ENCODE data around the gene PCDHGB3. TPM values are rescaled to one million over a fixed set of nuclear protein-coding genes. Genes with fewer than 3 reads are reported as not detected.

The PCDHGB3 gene
- total RNA-seq, 1 experiment from 2014 or later: 0.12 TPM

DNA sequence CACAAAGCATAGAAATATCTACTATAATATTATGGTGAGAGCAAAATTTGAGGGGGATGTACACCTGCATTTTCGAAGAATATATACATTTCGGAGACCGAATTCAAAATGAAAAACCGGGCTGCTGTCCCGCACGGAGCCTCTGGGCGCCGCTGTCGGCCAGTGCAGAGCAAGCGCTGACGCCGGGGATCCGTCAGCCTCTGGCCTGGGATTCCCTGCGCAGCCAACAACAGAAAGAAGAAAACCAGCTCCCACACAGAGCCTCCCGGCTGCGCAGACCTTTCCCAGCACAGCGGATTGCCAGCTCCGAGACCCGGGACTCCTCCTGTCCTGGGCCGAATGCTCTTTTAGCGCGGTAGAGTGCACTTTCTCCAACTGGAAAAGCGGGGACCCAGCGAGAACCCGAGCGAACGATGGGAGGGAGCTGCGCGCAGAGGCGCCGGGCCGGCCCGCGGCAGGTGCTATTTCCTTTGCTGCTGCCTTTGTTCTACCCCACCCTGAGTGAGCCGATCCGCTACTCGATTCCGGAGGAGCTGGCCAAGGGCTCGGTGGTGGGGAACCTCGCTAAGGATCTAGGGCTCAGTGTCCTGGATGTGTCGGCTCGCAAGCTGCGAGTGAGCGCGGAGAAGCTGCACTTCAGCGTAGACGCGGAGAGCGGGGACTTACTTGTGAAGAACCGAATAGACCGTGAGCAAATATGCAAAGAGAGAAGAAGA lies 37.9 kb downstream of the PCDHGB3 start, which contains the start of gene PCDHGB6:
TSS of gene PCDHGB6 (plus strand) at position 232 of the 716 bp plus-strand sequence. CDS start at position 414, 182 bp downstream.

DNA sequence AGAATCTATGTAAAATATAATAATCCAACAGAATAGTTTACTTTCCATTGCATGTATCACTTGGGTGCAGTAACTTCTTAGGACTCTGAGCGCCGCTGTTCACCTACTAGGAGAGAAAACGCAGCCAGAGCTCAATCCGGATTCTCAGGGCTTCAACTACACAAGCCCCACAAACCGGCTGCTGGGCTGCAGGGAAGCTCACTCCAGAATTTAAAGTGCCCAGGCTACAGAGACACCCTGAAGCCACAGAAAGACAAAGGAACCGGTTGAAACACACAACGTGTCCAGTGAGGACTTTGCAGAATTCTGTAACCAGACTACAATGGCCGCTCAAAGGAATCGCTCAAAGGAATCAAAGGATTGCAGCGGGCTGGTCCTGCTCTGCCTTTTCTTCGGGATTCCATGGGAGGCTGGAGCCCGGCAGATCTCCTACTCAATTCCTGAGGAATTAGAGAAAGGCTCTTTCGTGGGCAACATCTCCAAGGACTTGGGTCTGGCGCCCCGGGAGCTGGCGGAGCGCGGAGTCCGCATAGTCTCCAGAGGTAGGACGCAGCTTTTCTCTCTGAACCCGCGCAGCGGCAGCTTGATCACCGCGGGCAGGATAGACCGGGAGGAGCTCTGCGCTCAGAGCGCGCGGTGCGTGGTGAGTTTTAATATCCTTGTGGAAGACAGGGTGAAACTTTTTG lies 43.0 kb downstream of the PCDHGB3 start, which contains the start of gene PCDHGA10:
TSS of gene PCDHGA10 (plus strand) at position 134 of the 686 bp plus-strand sequence. CDS start at position 323, 189 bp downstream.

DNA sequence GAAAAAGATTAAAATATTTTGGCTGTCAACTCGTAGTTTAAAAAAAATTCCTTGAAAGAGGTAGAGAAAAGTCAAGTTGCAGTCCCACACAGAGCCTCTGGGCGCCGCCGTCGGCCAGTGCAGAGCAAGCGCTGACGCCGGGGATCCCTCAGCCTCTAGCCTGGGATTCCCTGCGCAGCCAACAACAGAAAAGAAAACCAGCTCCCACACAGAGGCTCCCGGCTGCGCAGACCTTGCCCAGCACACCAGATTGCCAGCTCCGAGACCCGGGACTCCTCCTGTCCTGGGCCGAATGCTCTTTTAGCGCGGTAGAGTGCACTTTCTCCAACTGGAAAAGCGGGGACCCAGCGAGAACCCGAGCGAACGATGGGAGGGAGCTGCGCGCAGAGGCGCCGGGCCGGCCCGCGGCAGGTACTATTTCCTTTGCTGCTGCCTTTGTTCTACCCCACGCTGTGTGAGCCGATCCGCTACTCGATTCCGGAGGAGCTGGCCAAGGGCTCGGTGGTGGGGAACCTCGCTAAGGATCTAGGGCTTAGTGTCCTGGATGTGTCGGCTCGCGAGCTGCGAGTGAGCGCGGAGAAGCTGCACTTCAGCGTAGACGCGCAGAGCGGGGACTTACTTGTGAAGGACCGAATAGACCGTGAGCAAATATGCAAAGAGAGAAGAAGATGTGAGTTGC lies 47.6 kb downstream of the PCDHGB3 start, which contains the start of gene PCDHGB7:
TSS of gene PCDHGB7 (plus strand) at position 184 of the 679 bp plus-strand sequence. CDS start at position 367, 183 bp downstream.

DNA sequence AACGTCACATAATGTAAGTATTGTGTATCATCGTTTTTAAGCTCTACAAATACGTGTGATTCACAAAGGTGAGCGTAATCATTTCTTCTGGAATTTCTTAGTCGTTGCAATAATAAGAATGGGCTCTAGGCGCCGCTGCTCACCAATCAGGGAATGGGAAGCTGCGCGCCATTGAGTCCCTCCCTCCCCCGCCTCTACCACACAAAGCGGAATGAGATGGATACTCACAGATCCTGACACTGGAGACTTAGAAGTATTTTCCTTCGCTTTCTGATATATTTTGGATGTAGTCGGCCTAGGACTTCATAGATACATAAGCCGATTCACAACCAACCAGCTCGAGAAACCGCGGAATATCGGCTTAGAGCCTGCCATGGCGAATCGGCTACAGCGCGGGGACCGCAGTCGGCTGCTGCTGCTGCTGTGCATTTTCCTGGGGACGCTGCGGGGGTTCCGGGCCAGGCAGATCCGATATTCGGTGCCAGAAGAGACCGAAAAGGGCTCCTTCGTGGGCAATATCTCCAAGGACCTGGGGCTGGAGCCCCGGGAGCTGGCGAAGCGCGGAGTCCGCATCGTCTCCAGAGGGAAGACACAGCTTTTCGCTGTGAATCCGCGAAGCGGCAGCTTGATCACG lies 50.9 kb downstream of the PCDHGB3 start, which contains the start of gene PCDHGA11:
TSS of gene PCDHGA11 (plus strand) at position 197 of the 634 bp plus-strand sequence. CDS start at position 374, 177 bp downstream.

Other genes starting within 250 kb of the PCDHGB3 start
- gene PCDHB4, start 248.4 kb upstream of the PCDHGB3 start, total RNA-seq (2022; extraction: Qiagen RNA extraction): 0.02 to 0.12 TPM (median 0.02 TPM) in 3 of 5 replicates, not detected in the others
- 1.1 to 1.6 TPM (median 1.4 TPM) in 5 replicates for gene PCDHB5, start 235.0 kb upstream of the PCDHGB3 start, total RNA-seq (2022; extraction: Qiagen RNA extraction)
- gene PCDHB6, start 220.2 kb upstream of the PCDHGB3 start, total RNA-seq (2022; extraction: Qiagen RNA extraction): 0.74 to 1.2 TPM (median 0.88 TPM) in 5 replicates
- gene PCDHB7, start 197.6 kb upstream of the PCDHGB3 start, total RNA-seq (2022; extraction: Qiagen RNA extraction): 0.02 TPM in 1 of 5 replicates, not detected in the others
- 0.15 to 0.41 TPM (median 0.29 TPM) in 5 replicates for gene PCDHB8, start 192.5 kb upstream of the PCDHGB3 start, total RNA-seq (2022; extraction: Qiagen RNA extraction)
- gene PCDHB16, start 187.9 kb upstream of the PCDHGB3 start, total RNA-seq (2022; extraction: Qiagen RNA extraction): 0.05 to 0.15 TPM (median 0.09 TPM) in 5 replicates
- gene PCDHB9, start 183.1 kb upstream of the PCDHGB3 start, total RNA-seq (2022; extraction: Qiagen RNA extraction): 0.02 to 0.07 TPM in 2 of 5 replicates, not detected in the others
- 0.06 to 0.08 TPM (median 0.07 TPM) in 3 of 5 replicates, not detected in the others for gene PCDHB10, start 177.9 kb upstream of the PCDHGB3 start, total RNA-seq (2022; extraction: Qiagen RNA extraction)
- gene PCDHB11, start 170.6 kb upstream of the PCDHGB3 start, total RNA-seq (2022; extraction: Qiagen RNA extraction): 0.07 to 0.08 TPM (median 0.07 TPM) in 4 of 5 replicates, not detected in the other
- 0.03 to 0.05 TPM in 2 of 5 replicates, not detected in the others for gene PCDHB12, start 161.5 kb upstream of the PCDHGB3 start, total RNA-seq (2022; extraction: Qiagen RNA extraction)
- gene PCDHB13, start 156.3 kb upstream of the PCDHGB3 start, total RNA-seq (2022; extraction: Qiagen RNA extraction): 0.04 to 0.09 TPM (median 0.07 TPM) in 5 replicates
- gene PCDHB14, start 146.9 kb upstream of the PCDHGB3 start, total RNA-seq (2022; extraction: Qiagen RNA extraction): 0.01 to 0.09 TPM (median 0.06 TPM) in 5 replicates
- gene PCDHB15, start 124.8 kb upstream of the PCDHGB3 start, total RNA-seq (2022; extraction: Qiagen RNA extraction): 0.05 to 0.16 TPM (median 0.05 TPM) in 5 replicates
- gene SLC25A2, start 66.2 kb upstream of the PCDHGB3 start, total RNA-seq (2022; extraction: Qiagen RNA extraction): not detected in 5 replicates
- 61.8 to 74.9 TPM (median 70.3 TPM) in 5 replicates for gene TAF7, start 49.5 kb upstream of the PCDHGB3 start, total RNA-seq (2022; extraction: Qiagen RNA extraction)
- gene PCDHGA1, start 39.7 kb upstream of the PCDHGB3 start, total RNA-seq (2022; extraction: Qiagen RNA extraction): 0.22 to 0.32 TPM (median 0.26 TPM) in 5 replicates
- 0.46 to 0.83 TPM (median 0.69 TPM) in 5 replicates for gene PCDHGA2, start 31.5 kb upstream of the PCDHGB3 start, total RNA-seq (2022; extraction: Qiagen RNA extraction)
- gene PCDHGA3, start 26.4 kb upstream of the PCDHGB3 start, total RNA-seq (2022; extraction: Qiagen RNA extraction): 0.02 to 0.05 TPM (median 0.03 TPM) in 4 of 5 replicates, not detected in the other
- gene PCDHGB1, start 20.1 kb upstream of the PCDHGB3 start, total RNA-seq (2022; extraction: Qiagen RNA extraction): 1.5 to 2.2 TPM (median 1.8 TPM) in 5 replicates
- gene PCDHGA4, start 15.2 kb upstream of the PCDHGB3 start, total RNA-seq (2022; extraction: Qiagen RNA extraction): 0.08 to 0.21 TPM (median 0.14 TPM) in 5 replicates
- 0.05 to 0.16 TPM (median 0.11 TPM) in 5 replicates for gene PCDHGB2, start 10.2 kb upstream of the PCDHGB3 start, total RNA-seq (2022; extraction: Qiagen RNA extraction)
- 0.09 to 0.21 TPM (median 0.15 TPM) in 5 replicates for gene PCDHGA5, start 6.1 kb upstream of the PCDHGB3 start, total RNA-seq (2022; extraction: Qiagen RNA extraction)
- 0.12 to 0.32 TPM (median 0.29 TPM) in 5 replicates for gene PCDHGA6, start 3.6 kb downstream of the PCDHGB3 start, total RNA-seq (2022; extraction: Qiagen RNA extraction)
- gene PCDHGA7, start 12.5 kb downstream of the PCDHGB3 start, total RNA-seq (2022; extraction: Qiagen RNA extraction): 0.73 to 1.1 TPM (median 0.95 TPM) in 5 replicates
- 0.50 to 1.2 TPM (median 0.97 TPM) in 5 replicates for gene PCDHGB4, start 17.5 kb downstream of the PCDHGB3 start, total RNA-seq (2022; extraction: Qiagen RNA extraction)
- gene PCDHGA8, start 22.4 kb downstream of the PCDHGB3 start, total RNA-seq (2022; extraction: Qiagen RNA extraction): 0.03 to 0.05 TPM (median 0.04 TPM) in 3 of 5 replicates, not detected in the others
- gene PCDHGB5, start 27.7 kb downstream of the PCDHGB3 start, total RNA-seq (2022; extraction: Qiagen RNA extraction): 2.0 to 2.7 TPM (median 2.5 TPM) in 5 replicates
- 0.04 to 0.07 TPM (median 0.05 TPM) in 4 of 5 replicates, not detected in the other for gene PCDHGA9, start 32.5 kb downstream of the PCDHGB3 start, total RNA-seq (2022; extraction: Qiagen RNA extraction)
- 0.08 to 0.15 TPM (median 0.13 TPM) in 5 replicates for gene PCDHGB6, start 37.8 kb downstream of the PCDHGB3 start, total RNA-seq (2022; extraction: Qiagen RNA extraction)
- 0.02 TPM in 2 of 5 replicates, not detected in the others for gene PCDHGA10, start 42.7 kb downstream of the PCDHGB3 start, total RNA-seq (2022; extraction: Qiagen RNA extraction)
- 0.02 to 0.11 TPM (median 0.07 TPM) in 5 replicates for gene PCDHGB7, start 47.4 kb downstream of the PCDHGB3 start, total RNA-seq (2022; extraction: Qiagen RNA extraction)
- gene PCDHGA11, start 50.8 kb downstream of the PCDHGB3 start, total RNA-seq (2022; extraction: Qiagen RNA extraction): 0.02 to 0.03 TPM in 2 of 5 replicates, not detected in the others
- gene PCDHGA12, start 60.3 kb downstream of the PCDHGB3 start, total RNA-seq (2022; extraction: Qiagen RNA extraction): not detected in 5 replicates
- 6.1 to 7.2 TPM (median 6.6 TPM) in 5 replicates for gene PCDHGC3, start 105.7 kb downstream of the PCDHGB3 start, total RNA-seq (2022; extraction: Qiagen RNA extraction)
- not detected in 5 replicates for gene PCDHGC4, start 114.8 kb downstream of the PCDHGB3 start, total RNA-seq (2022; extraction: Qiagen RNA extraction)
- 0.03 TPM in 1 of 5 replicates, not detected in the others for gene PCDHGC5, start 118.8 kb downstream of the PCDHGB3 start, total RNA-seq (2022; extraction: Qiagen RNA extraction)
- gene DIAPH1, start 248.8 kb downstream of the PCDHGB3 start, total RNA-seq (2022; extraction: Qiagen RNA extraction): 92.7 to 102 TPM (median 96.0 TPM) in 5 replicates